ENCODE data around the gene SLU7. TPM values are rescaled to one million over a fixed set of nuclear protein-coding genes. Genes with fewer than 3 reads are reported as not detected.

The SLU7 gene
- total RNA-seq, 1 donor from 2014 or later: 55.1 TPM

- Histone ChIP-seq H3K4me3 (no peak overlapping the region), H3K27ac (no peak overlapping the region), H3K4me1 (peaks cover 7% of the 10 kb centered on the region), H3K27me3 (ENCODE audit: low read depth) (no peaks in the 10 kb centered on the region), H3K36me3 (no peaks in the 10 kb centered on the region), H3K9me3 (no peaks in the 10 kb centered on the region)
- DNase-seq (no peak), ATAC-seq (no peak)
- no peak for TF ChIP-seq CTCF (IDR thresholded peaks at IDR 0.05)
- intact Hi-C loops (cut with DNase I): no loop called here
Measured at GRCh38 chr5:160380041-160380440, 38.8 kb downstream of the SLU7 start.

- no peak overlapping the region for H3K4me3 ChIP-seq
- no peaks in the 10 kb centered on the region for H3K9me3 ChIP-seq
- H3K4me1 ChIP-seq: peaks cover 7% of the 10 kb centered on the region
- H3K27me3 ChIP-seq (ENCODE audit: low read depth): no peaks in the 10 kb centered on the region
- H3K36me3 ChIP-seq: no peaks in the 10 kb centered on the region
- no peak overlapping the region for H3K27ac ChIP-seq
- ATAC-seq: no peak
- intact Hi-C loops (cut with DNase I): no loop called here
- no peak for DNase-seq
- no peak for TF ChIP-seq CTCF (IDR thresholded peaks at IDR 0.05)
Measured at GRCh38 chr5:160379511-160379910, 39.4 kb downstream of the SLU7 start.

- H3K4me1 ChIP-seq: peaks cover 7% of the 10 kb centered on the region
- no peak overlapping the region for H3K27ac ChIP-seq
- intact Hi-C loops (cut with DNase I): no loop called here
- ATAC-seq (no peak), DNase-seq (no peak)
- no peak for TF ChIP-seq CTCF (IDR thresholded peaks at IDR 0.05)
- no peaks in the 10 kb centered on the region for H3K9me3 ChIP-seq
- no peak overlapping the region for H3K4me3 ChIP-seq
- H3K36me3 ChIP-seq: no peaks in the 10 kb centered on the region
- no peaks in the 10 kb centered on the region for H3K27me3 ChIP-seq (ENCODE audit: low read depth)
Measured at GRCh38 chr5:160378330-160378729, 40.6 kb downstream of the SLU7 start.

GRCh38 chr5:160377651-160378050 lies 41.2 kb downstream of the SLU7 start:
- DNase-seq (no peak), ATAC-seq (no peak)
- Histone ChIP-seq H3K27ac (no peak overlapping the region), H3K4me1 (peaks cover 7% of the 10 kb centered on the region), H3K4me3 (no peak overlapping the region), H3K9me3 (no peaks in the 10 kb centered on the region), H3K36me3 (no peaks in the 10 kb centered on the region), H3K27me3 (ENCODE audit: low read depth) (no peaks in the 10 kb centered on the region)
- TF ChIP-seq CTCF (IDR thresholded peaks at IDR 0.05): no peak
- intact Hi-C loops (cut with DNase I): no loop called here

- H3K4me1 ChIP-seq: peaks cover 7% of the 10 kb centered on the region
- H3K27me3 ChIP-seq (ENCODE audit: low read depth): no peaks in the 10 kb centered on the region
- intact Hi-C loops (cut with DNase I): no loop called here
- no peaks in the 10 kb centered on the region for H3K9me3 ChIP-seq
- no peak for DNase-seq
- TF ChIP-seq CTCF (IDR thresholded peaks at IDR 0.05): no peak
- no peak for ATAC-seq
- no peaks in the 10 kb centered on the region for H3K36me3 ChIP-seq
- H3K27ac ChIP-seq: no peak overlapping the region
- no peak overlapping the region for H3K4me3 ChIP-seq
Measured at GRCh38 chr5:160376416-160376815, 42.5 kb downstream of the SLU7 start.

GRCh38 chr5:160375701-160376100 lies 43.2 kb downstream of the SLU7 start:
- Histone ChIP-seq H3K27me3 (ENCODE audit: low read depth) (no peaks in the 10 kb centered on the region), H3K4me1 (peaks cover 7% of the 10 kb centered on the region), H3K36me3 (no peaks in the 10 kb centered on the region), H3K4me3 (no peak overlapping the region), H3K9me3 (no peaks in the 10 kb centered on the region), H3K27ac (no peak overlapping the region)
- no peak for TF ChIP-seq CTCF (IDR thresholded peaks at IDR 0.05)
- intact Hi-C loops (cut with DNase I): no loop called here
- DNase-seq (no peak), ATAC-seq (no peak)
